Endothelial cell of umbilical vein (primary cell): Measurements from ENCODE around the gene AQR. TPM values are rescaled to one million over a fixed set of nuclear protein-coding genes. Genes with fewer than 3 reads are reported as not detected.

ENCODE experiments used
- BruUV-seq: library from RNA; stranded (reverse); fragments of 400-500 nt; replicated peaks from 2 replicates; lab custom pipeline; 2021; lab: Mats Ljungman, UMichigan
- CTCF ChIA-PET: fragments of 300-600, 350-600 bp; sonication (Branson Sonifier 250); formaldehyde crosslinking; loops from one replicate; lab custom pipeline; 2021; ENCODE audit warnings: antibody characterized with exemption, inconsistent platforms; lab: Charles Lee
- POLR2A ChIA-PET: fragments of 300-600, 350-600 bp; sonication (Branson Sonifier 250); formaldehyde crosslinking; loops from one replicate; lab custom pipeline; 2021; ENCODE audit warnings: antibody characterized with exemption, inconsistent platforms; lab: Charles Lee
- DNase-seq: peaks from one replicate; pipeline ENCODE4 v3.0.0-alpha.2; 2011; ENCODE audit warnings: low read depth, low spot score
- FAIRE-seq: peaks from 2 replicates; lab custom pipeline; 2011; peaks lifted over from hg19 to GRCh38; lab: Jason Lieb, UNC
- H2AFZ ChIP-seq: 2 replicates; pipeline ENCODE4 v1.6.0; 2012; ENCODE audit warnings: low read depth, low read length, control low read depth, inconsistent platforms
- H3K27ac ChIP-seq: 2 replicates; pipeline ENCODE4 v1.5.1; 2011; ENCODE audit warnings: low read depth, mild to moderate bottlenecking, control low read depth, low read length, moderate library complexity; ENCODE audit not compliant: insufficient read depth
- H3K27me3 ChIP-seq, 2 experiments: 2 replicates each; pipeline versions ENCODE4 v1.6.0 to v1.6.1; 2011; ENCODE audit warnings: low read length in 2 of 2, mixed read lengths in 1 of 2; ENCODE audit not compliant: control insufficient read depth in 2 of 2, insufficient read depth in 2 of 2
- H3K36me3 ChIP-seq, 2 experiments: 2 replicates in 1 of 2; 3 replicates in 1 of 2; pipeline ENCODE4 v1.5.1; 2011; ENCODE audit warnings: low read length in 2 of 2, mild to moderate bottlenecking in 1 of 2, moderate library complexity in 1 of 2; ENCODE audit not compliant: control insufficient read depth in 2 of 2, insufficient read depth in 2 of 2; ENCODE audit errors: extremely low read depth in 1 of 2
- H3K4me1 ChIP-seq: 3 replicates; pipeline ENCODE4 v1.5.1; 2011; ENCODE audit warnings: mild to moderate bottlenecking, low read length; ENCODE audit not compliant: control insufficient read depth, insufficient read depth; ENCODE audit errors: extremely low read depth
- H3K4me2 ChIP-seq: 2 replicates; pipeline ENCODE4 v1.6.1; 2011; ENCODE audit warnings: low read length, control low read depth, mixed read lengths; ENCODE audit not compliant: insufficient read depth
- H3K4me3 ChIP-seq, 3 experiments: fragments of 200-600 bp in 1 of 3; sonication (generic), shearing (Covaris generic) in 1 of 3; replicated peaks in 1 of 3; 2 replicates each; pipeline ENCODE4 v1.5.1; 2011 to 2016; ENCODE audit warnings: control low read depth in 3 of 3, low read length in 3 of 3, mild to moderate bottlenecking in 2 of 3, inconsistent platforms in 1 of 3, low read depth in 1 of 3, moderate library complexity in 1 of 3; ENCODE audit not compliant: insufficient read depth in 1 of 3
- H3K79me2 ChIP-seq: 2 replicates; pipeline ENCODE4 v1.6.0; 2012; ENCODE audit warnings: low read length, inconsistent platforms; ENCODE audit not compliant: control insufficient read depth, insufficient read depth
- H3K9ac ChIP-seq: replicated peaks from 2 replicates; pipeline ENCODE3; 2011; ENCODE audit warnings: low read length, control low read depth; ENCODE audit not compliant: insufficient read depth; ENCODE audit errors: extremely low read depth
- H3K9me1 ChIP-seq: replicated peaks from 3 replicates; pipeline ENCODE4 v1.6.0; 2011; ENCODE audit warnings: mild to moderate bottlenecking, low read length; ENCODE audit not compliant: control insufficient read depth, insufficient read depth; ENCODE audit errors: extremely low read depth
- H3K9me3 ChIP-seq: replicated peaks from 2 replicates; pipeline ENCODE4 v1.5.1; 2012; ENCODE audit warnings: low read length, inconsistent platforms; ENCODE audit not compliant: control insufficient read depth, insufficient read depth
- H4K20me1 ChIP-seq: replicated peaks from 2 replicates; pipeline ENCODE3; 2011; ENCODE audit warnings: mild to moderate bottlenecking, low read length; ENCODE audit not compliant: control insufficient read depth, insufficient read depth; ENCODE audit errors: extremely low read depth
- EZH2 ChIP-seq: IDR thresholded peaks from 2 replicates; pipeline ENCODE4 v1.6.1; 2012; ENCODE audit warnings: borderline replicate concordance, low read depth, mild to moderate bottlenecking, moderate library complexity, low read length, inconsistent platforms; ENCODE audit not compliant: severe bottlenecking
- FOS ChIP-seq: IDR thresholded peaks from 2 replicates; pipeline ENCODE4 v1.6.1; 2011; ENCODE audit warnings: mild to moderate bottlenecking, low read length, moderate library complexity, borderline replicate concordance; ENCODE audit not compliant: insufficient read depth
- GATA2 ChIP-seq: IDR thresholded peaks from 2 replicates; pipeline ENCODE4 v1.7.0; 2011; ENCODE audit warnings: low read depth, mild to moderate bottlenecking, moderate library complexity, mixed read lengths, low read length; ENCODE audit not compliant: insufficient read length, insufficient read depth
- JUN ChIP-seq: IDR thresholded peaks from 2 replicates; pipeline ENCODE4 v1.6.1; 2011; ENCODE audit warnings: borderline replicate concordance, low read depth; ENCODE audit not compliant: insufficient read length, insufficient read depth
- MYC ChIP-seq: IDR thresholded peaks from one replicate; pipeline ENCODE4 v1.6.1; 2011; ENCODE audit warnings: mild to moderate bottlenecking, low read depth, low read length
- POLR2A ChIP-seq: IDR thresholded peaks from 2 replicates; pipeline ENCODE4 v1.6.1; 2012; ENCODE audit warnings: low read depth, mild to moderate bottlenecking, control low read depth, low read length
- POLR2AphosphoS5 ChIP-seq: IDR thresholded peaks from 2 replicates; pipeline ENCODE4 v1.6.1; 2012; ENCODE audit warnings: low read depth, mild to moderate bottlenecking, control low read depth, low read length, moderate library complexity; ENCODE audit not compliant: insufficient read depth
- dilution Hi-C: fragments of 300-500 bp; cut with MboI; formaldehyde crosslinking; loops from one replicate; pipeline ENCODE4 v1.15.0; 2019; ENCODE audit warnings: low sequenced_read_pairs; ENCODE audit not compliant: extremely low pct_ligation_motif_present
- intact Hi-C: fragments of 100-400 bp; cut with micrococcal nuclease; formaldehyde crosslinking; loops from one replicate; pipeline ENCODE4 v1.10.0; 2022
- polyA plus RNA-seq, 4 experiments: library from polyadenylated mRNA; depleted of rRNA in 3 of 4; stranded (reverse) in 3 of 4; unstranded in 1 of 4; fragments of >200 nt; gene quantifications; 2 replicates each; pipeline versions ENCODE4 v1.2.1 to v1.2.3, GENCODE V29; 2011 to 2012; ENCODE audit warnings: missing spikeins in 1 of 4
- total RNA-seq: library from RNA; stranded (reverse); gene quantifications from 2 replicates; pipeline ENCODE4 v1.2.3, GENCODE V29; 2021
- TF ChIP-seq, protein P1 (sequence below): IDR thresholded peaks from 2 replicates; pipeline ENCODE4 v1.6.1; 2011; ENCODE audit not compliant: insufficient read depth, insufficient read length
- TF ChIP-seq, protein P2 (sequence below), 2 donors: IDR thresholded peaks; 1 replicate in 1 of 2; 2 replicates in 1 of 2; pipeline ENCODE4 v1.5.1; 2011; ENCODE audit warnings: low read length in 2 of 2, mild to moderate bottlenecking in 2 of 2, moderate library complexity in 2 of 2, control low read depth in 1 of 2, inconsistent platforms in 1 of 2, low read depth in 1 of 2; ENCODE audit not compliant: insufficient read depth in 1 of 2; ENCODE audit errors: extremely low read depth in 1 of 2

AQR gene
- total and polyA plus RNA-seq, 2 donors (not counting 3 experiments of a cell fraction or from before 2014, with no cell fraction given): 18.7 to 37.5 TPM

DNA sequence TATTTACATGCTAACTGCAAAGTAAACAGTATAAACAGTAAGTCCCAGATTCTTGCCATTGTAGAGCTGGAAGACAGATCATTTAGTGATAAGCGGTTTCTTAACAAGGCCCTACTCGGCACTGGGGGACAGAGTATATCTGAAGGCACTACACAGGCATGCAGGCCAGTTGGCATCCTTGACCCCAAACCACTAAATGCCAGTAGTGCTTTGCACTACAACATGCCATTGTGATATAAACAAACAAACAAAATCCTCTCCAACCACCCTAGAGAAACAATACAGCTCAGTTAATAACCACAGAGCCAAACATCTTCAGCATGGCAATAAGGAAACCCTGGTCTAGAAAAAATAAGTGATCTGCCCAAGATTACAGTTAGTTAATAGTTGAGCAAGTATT, 5.3 kb downstream of the AQR start:
- BruUV-seq: no TSS peak
- Histone ChIP-seq H3K4me3 (no peak overlapping the region), H3K27me3 (no peaks in the 10 kb centered on the region), H3K36me3 (peaks cover 0 to 13% of the 10 kb centered on the region in 2 experiments), H3K9me1 (no peaks in the 10 kb centered on the region), H3K79me2 (peaks cover 53% of the 10 kb centered on the region), H3K4me2 (no peak overlapping the region), H2AFZ (no peak overlapping the region), H3K4me1 (peaks cover 7% of the 10 kb centered on the region), H3K27ac (no peak overlapping the region), H3K9me3 (no peaks in the 10 kb centered on the region), H3K9ac (no peak overlapping the region), H4K20me1 (no peaks in the 10 kb centered on the region)
- intact Hi-C loops (no loop called here), dilution Hi-C loops (no loop called here)
- ChIA-PET CTCF (interaction anchor here (0.9 to 1.8 kb wide), 3 partner anchors 9 to 44 kb away, joined by 3 to 5 read pairs (median 3); no protein-coding TSS in a partner anchor), POLR2A (interaction anchor here (0.7 kb wide), 1 partner anchor 8 kb away, joined by 4 read pairs; no protein-coding TSS in a partner anchor)
- no peak for DNase-seq
- FAIRE-seq: no peak
- TF ChIP-seq POLR2AphosphoS5 (no peak), FOS (no peak), EZH2 (no peak), JUN (no peak), MYC (no peak), GATA2 (no peak), POLR2A (no peak)
- TF ChIP-seq, protein P1, sequence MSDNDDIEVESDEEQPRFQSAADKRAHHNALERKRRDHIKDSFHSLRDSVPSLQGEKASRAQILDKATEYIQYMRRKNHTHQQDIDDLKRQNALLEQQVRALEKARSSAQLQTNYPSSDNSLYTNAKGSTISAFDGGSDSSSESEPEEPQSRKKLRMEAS: no peak
- TF ChIP-seq, protein P2, sequence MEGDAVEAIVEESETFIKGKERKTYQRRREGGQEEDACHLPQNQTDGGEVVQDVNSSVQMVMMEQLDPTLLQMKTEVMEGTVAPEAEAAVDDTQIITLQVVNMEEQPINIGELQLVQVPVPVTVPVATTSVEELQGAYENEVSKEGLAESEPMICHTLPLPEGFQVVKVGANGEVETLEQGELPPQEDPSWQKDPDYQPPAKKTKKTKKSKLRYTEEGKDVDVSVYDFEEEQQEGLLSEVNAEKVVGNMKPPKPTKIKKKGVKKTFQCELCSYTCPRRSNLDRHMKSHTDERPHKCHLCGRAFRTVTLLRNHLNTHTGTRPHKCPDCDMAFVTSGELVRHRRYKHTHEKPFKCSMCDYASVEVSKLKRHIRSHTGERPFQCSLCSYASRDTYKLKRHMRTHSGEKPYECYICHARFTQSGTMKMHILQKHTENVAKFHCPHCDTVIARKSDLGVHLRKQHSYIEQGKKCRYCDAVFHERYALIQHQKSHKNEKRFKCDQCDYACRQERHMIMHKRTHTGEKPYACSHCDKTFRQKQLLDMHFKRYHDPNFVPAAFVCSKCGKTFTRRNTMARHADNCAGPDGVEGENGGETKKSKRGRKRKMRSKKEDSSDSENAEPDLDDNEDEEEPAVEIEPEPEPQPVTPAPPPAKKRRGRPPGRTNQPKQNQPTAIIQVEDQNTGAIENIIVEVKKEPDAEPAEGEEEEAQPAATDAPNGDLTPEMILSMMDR (IDR thresholded peaks at IDR 0.05; ENCODE audit: extremely low read depth in 1 of 2, insufficient read depth in 1 of 2, low read depth in 1 of 2, low read length in 2 of 2): no peak
